SK-N-SH treated with all-trans-retinoic acid at 6 μM for 48 hours (cell line): ENCODE measurements around the gene DENND4C.

Source experiments
- ATAC-seq: fragments of 200-7000 bp; cut with Tn5 transposase; 3 replicates; pipeline ENCODE4 v1.9.1; 2020; ENCODE audit warnings: mild to moderate bottlenecking, moderate library complexity
- ARNTL ChIP-seq: fragments of 450-650 bp; formaldehyde crosslinking; IDR thresholded peaks from 2 replicates; pipeline ENCODE4 v1.5.0; 2020; ENCODE audit warnings: low read depth, mild to moderate bottlenecking, moderate library complexity, borderline replicate concordance
- CREB5 ChIP-seq: fragments of 250-450 bp; sonication (Bioruptor Pico); IDR thresholded peaks from 2 replicates; pipeline ENCODE4 v1.5.1; 2020; ENCODE audit warnings: low read depth, mild to moderate bottlenecking, moderate library complexity
- CSDC2 ChIP-seq: fragments of 250-450 bp; sonication (Bioruptor Pico); IDR thresholded peaks from 2 replicates; pipeline ENCODE4 v1.5.0; 2020; ENCODE audit warnings: mild to moderate bottlenecking, moderate library complexity
- CSRNP3 ChIP-seq: fragments of 250-450 bp; sonication (Bioruptor Pico); IDR thresholded peaks from 2 replicates; pipeline ENCODE4 v1.5.1; 2021; ENCODE audit warnings: mild to moderate bottlenecking, moderate library complexity
- ESRRG ChIP-seq: fragments of 250-450 bp; sonication (Bioruptor Pico); IDR thresholded peaks from 2 replicates; pipeline ENCODE4 v1.6.1; 2021; ENCODE audit warnings: mild to moderate bottlenecking
- GLIS3 ChIP-seq: fragments of 250-450 bp; sonication (Bioruptor Pico); IDR thresholded peaks from 2 replicates; pipeline ENCODE4 v1.5.0; 2020; ENCODE audit warnings: mild to moderate bottlenecking, moderate library complexity
- ISL1 ChIP-seq: fragments of 250-450 bp; sonication (Bioruptor Pico); IDR thresholded peaks from 2 replicates; pipeline ENCODE4 v2.1.2; 2022; ENCODE audit warnings: mild to moderate bottlenecking, moderate library complexity
- OSR1 ChIP-seq: fragments of 250-450 bp; sonication (Bioruptor Pico); IDR thresholded peaks from 2 replicates; pipeline ENCODE4 v1.8.0; 2022; ENCODE audit warnings: moderate library complexity, mild to moderate bottlenecking, inconsistent platforms
- PATZ1 ChIP-seq: fragments of 250-450 bp; sonication (Bioruptor Pico); IDR thresholded peaks from 2 replicates; pipeline ENCODE4 v1.8.0; 2020; ENCODE audit warnings: mild to moderate bottlenecking, moderate library complexity, borderline replicate concordance
- POU6F1 ChIP-seq: fragments of 250-450 bp; sonication (Bioruptor Pico); IDR thresholded peaks from 2 replicates; pipeline ENCODE4 v1.8.0; 2021; ENCODE audit warnings: low read depth, mild to moderate bottlenecking, moderate library complexity, borderline replicate concordance
- PPARA ChIP-seq: fragments of 250-450 bp; sonication (Bioruptor Pico); IDR thresholded peaks from 2 replicates; pipeline ENCODE4 v1.5.0; 2020; ENCODE audit warnings: mild to moderate bottlenecking, borderline replicate concordance
- RARB ChIP-seq: fragments of 250-450 bp; sonication (Bioruptor Pico); IDR thresholded peaks from 2 replicates; pipeline ENCODE4 v1.8.0; 2021; ENCODE audit warnings: mild to moderate bottlenecking, moderate library complexity
- SNAI2 ChIP-seq: fragments of 250-450 bp; sonication (Bioruptor Pico); IDR thresholded peaks from 2 replicates; pipeline ENCODE4 v1.5.0; 2020; ENCODE audit warnings: mild to moderate bottlenecking, moderate library complexity
- TCF4 ChIP-seq: fragments of 250-450 bp; sonication (Bioruptor Pico); IDR thresholded peaks from 2 replicates; pipeline ENCODE4 v1.8.0; 2021; ENCODE audit warnings: mild to moderate bottlenecking, moderate library complexity, borderline replicate concordance
- TOX ChIP-seq: fragments of 250-450 bp; sonication (Bioruptor Pico); IDR thresholded peaks from 2 replicates; pipeline ENCODE4 v1.8.0; 2021; ENCODE audit warnings: mild to moderate bottlenecking, moderate library complexity, borderline replicate concordance
- TSHZ2 ChIP-seq: fragments of 250-450 bp; sonication (Bioruptor Pico); IDR thresholded peaks from 2 replicates; pipeline ENCODE4 v1.5.0; 2020; ENCODE audit warnings: mild to moderate bottlenecking, moderate library complexity
- ZC3H10 ChIP-seq: fragments of 250-450 bp; sonication (Bioruptor Pico); IDR thresholded peaks from 2 replicates; pipeline ENCODE4 v1.5.1; 2021; ENCODE audit warnings: mild to moderate bottlenecking, moderate library complexity
- ZFP3 ChIP-seq: fragments of 250-450 bp; sonication (Bioruptor Pico); IDR thresholded peaks from 2 replicates; pipeline ENCODE4 v1.5.0; 2020; ENCODE audit warnings: mild to moderate bottlenecking, moderate library complexity
- ZFP30 ChIP-seq: fragments of 450-650 bp; formaldehyde crosslinking; IDR thresholded peaks from 2 replicates; pipeline ENCODE4 v1.5.0; 2022; ENCODE audit warnings: mild to moderate bottlenecking, moderate library complexity
- ZNF565 ChIP-seq: fragments of 450-650 bp; formaldehyde crosslinking; conservative IDR thresholded peaks from 2 replicates; pipeline ENCODE4 v1.5.0; 2020; ENCODE audit warnings: low read depth, mild to moderate bottlenecking, moderate library complexity
- ZNF70 ChIP-seq: fragments of 450-650 bp; formaldehyde crosslinking; IDR thresholded peaks from 2 replicates; pipeline ENCODE4 v1.5.0; 2020; ENCODE audit warnings: mild to moderate bottlenecking, moderate library complexity
- ZNF8 ChIP-seq: fragments of 450-650 bp; formaldehyde crosslinking; IDR thresholded peaks from 2 replicates; pipeline ENCODE4 v1.5.0; 2020; ENCODE audit warnings: mild to moderate bottlenecking, moderate library complexity

DENND4C gene

GRCh38 chr9:19281801-19282200, 51.3 kb downstream of the DENND4C start:
- no peak for ATAC-seq
- TF ChIP-seq GLIS3 (CRISPR knock-in tag) (no peak), POU6F1 (CRISPR knock-in tag) (no peak), ARNTL (no peak), ISL1 (CRISPR knock-in tag) (no peak), ZNF70 (CRISPR knock-in tag) (no peak), RARB (no peak), ZFP30 (no peak), ZC3H10 (CRISPR knock-in tag) (no peak), TOX (CRISPR knock-in tag) (no peak), PPARA (CRISPR knock-in tag) (no peak), PATZ1 (no peak), CSRNP3 (CRISPR knock-in tag) (no peak), SNAI2 (CRISPR knock-in tag) (no peak), ZFP3 (CRISPR knock-in tag) (no peak), ESRRG (no peak)

GRCh38 chr9:19283072-19283710, 52.7 kb downstream of the DENND4C start:
- ATAC-seq: no peak
- TF ChIP-seq CSDC2: no peak
- TF ChIP-seq ZC3H10 (CRISPR knock-in tag): no peak
- no peak for TF ChIP-seq SNAI2 (CRISPR knock-in tag)
- TF ChIP-seq CREB5: no peak
- TF ChIP-seq RARB: no peak
- TF ChIP-seq ZNF565 (CRISPR knock-in tag): no peak
- TF ChIP-seq ISL1 (CRISPR knock-in tag): no peak
- no peak for TF ChIP-seq TOX (CRISPR knock-in tag)
- TF ChIP-seq ZNF8 (CRISPR knock-in tag): no peak
- no peak for TF ChIP-seq ESRRG
- no peak for TF ChIP-seq CSRNP3 (CRISPR knock-in tag)
- TF ChIP-seq PPARA (CRISPR knock-in tag): no peak
- no peak for TF ChIP-seq TCF4 (CRISPR knock-in tag)
- TF ChIP-seq POU6F1 (CRISPR knock-in tag): no peak
- no peak for TF ChIP-seq TSHZ2 (CRISPR knock-in tag)
- TF ChIP-seq OSR1 (CRISPR knock-in tag): no peak
- TF ChIP-seq PATZ1: no peak
- TF ChIP-seq ZFP3 (CRISPR knock-in tag): no peak
- TF ChIP-seq ARNTL: no peak
